Hepatocyte (in vitro differentiated cells): ENCODE measurements around the gene GLP2R.

Experiments
- EZH2 ChIP-seq: fragments of 200-600 bp; sonication (generic); IDR thresholded peaks from 2 replicates; pipeline ENCODE4 v1.6.1; 2016; ENCODE audit warnings: antibody characterized with exemption, mild to moderate bottlenecking, borderline replicate concordance
- TF ChIP-seq, protein P1 (sequence below): fragments of 200-600 bp; sonication (generic); IDR thresholded peaks from 2 replicates; pipeline ENCODE4 v1.5.1; 2016; ENCODE audit warnings: antibody characterized with exemption, mild to moderate bottlenecking; ENCODE audit not compliant: poor library complexity

DNA sequence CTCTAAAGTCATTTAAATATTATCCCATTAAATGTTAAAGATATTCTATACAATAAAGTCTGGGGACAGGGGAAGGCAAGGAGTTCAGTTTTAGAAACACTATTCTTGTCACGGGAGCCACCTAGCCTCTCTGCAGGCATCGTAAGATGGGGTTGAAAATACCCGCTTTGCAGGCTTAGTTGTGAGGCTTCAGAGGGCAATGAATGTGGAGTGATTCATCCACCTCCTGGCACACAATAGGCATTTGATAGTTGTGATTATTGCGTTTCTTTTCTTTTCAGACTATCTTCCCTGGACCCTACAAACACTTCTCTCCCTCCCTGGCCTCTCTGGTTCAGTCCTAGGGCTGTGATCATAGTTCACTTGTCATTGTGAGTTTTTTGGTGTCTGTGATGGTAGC lies 19.6 kb downstream of the GLP2R start:
- TF ChIP-seq, protein P1, sequence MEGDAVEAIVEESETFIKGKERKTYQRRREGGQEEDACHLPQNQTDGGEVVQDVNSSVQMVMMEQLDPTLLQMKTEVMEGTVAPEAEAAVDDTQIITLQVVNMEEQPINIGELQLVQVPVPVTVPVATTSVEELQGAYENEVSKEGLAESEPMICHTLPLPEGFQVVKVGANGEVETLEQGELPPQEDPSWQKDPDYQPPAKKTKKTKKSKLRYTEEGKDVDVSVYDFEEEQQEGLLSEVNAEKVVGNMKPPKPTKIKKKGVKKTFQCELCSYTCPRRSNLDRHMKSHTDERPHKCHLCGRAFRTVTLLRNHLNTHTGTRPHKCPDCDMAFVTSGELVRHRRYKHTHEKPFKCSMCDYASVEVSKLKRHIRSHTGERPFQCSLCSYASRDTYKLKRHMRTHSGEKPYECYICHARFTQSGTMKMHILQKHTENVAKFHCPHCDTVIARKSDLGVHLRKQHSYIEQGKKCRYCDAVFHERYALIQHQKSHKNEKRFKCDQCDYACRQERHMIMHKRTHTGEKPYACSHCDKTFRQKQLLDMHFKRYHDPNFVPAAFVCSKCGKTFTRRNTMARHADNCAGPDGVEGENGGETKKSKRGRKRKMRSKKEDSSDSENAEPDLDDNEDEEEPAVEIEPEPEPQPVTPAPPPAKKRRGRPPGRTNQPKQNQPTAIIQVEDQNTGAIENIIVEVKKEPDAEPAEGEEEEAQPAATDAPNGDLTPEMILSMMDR: no peak
- TF ChIP-seq EZH2: no peak
